ENCODE results near the gene SNAPC2.
"Not testable (repeated sequence)": the region's sequence is repeated elsewhere in the genome, so short reads cannot be mapped to it uniquely, and the experiment has no call there.

SNAPC2 gene

GRCh38 chr19:7941895-7942596 is 21.9 kb downstream of the SNAPC2 start:
- DNase-seq = no peak

- DNase-seq = no peak
These were observed 22.9 kb downstream of the SNAPC2 start for GRCh38 chr19:7942981-7943443.

GRCh38 chr19:7943444-7944176 is 23.5 kb downstream of the SNAPC2 start, which contains the start of gene TIMM44:
TSS of gene TIMM44 (minus strand) at chr19:7943666. CDS start at chr19:7943651, 15 bp downstream.
- DNase-seq = peak; percentile 98 to 99

GRCh38 chr19:7944177-7944761 is 24.1 kb downstream of the SNAPC2 start:
- DNase-seq = peak; percentile 92 to 95

GRCh38 chr19:7947939-7948338 is 27.8 kb downstream of the SNAPC2 start:
- DNase-seq = no peak

GRCh38 chr19:7953060-7953459 is 32.9 kb downstream of the SNAPC2 start:
- DNase-seq = no peak

DNA sequence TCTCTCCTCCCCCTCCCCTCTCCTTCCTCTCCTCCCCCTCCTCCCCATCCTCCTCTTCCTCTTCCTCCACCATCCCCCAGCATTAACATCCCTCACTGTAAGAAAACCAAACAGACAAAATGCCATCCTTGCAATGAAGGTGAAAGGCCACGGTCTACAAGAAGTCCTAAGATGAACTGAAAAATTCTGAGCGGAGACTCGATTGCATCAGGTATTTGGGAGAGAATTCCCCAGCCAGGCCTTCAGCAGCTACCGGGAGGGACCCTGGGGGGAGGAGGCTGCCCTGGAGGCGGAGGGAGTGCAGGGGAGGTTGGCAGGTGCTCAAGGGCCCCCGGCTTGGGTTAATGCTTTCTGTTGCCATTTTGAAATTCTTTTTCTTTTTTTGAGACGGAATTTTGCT is 33.4 kb downstream of the SNAPC2 start:
- DNase-seq = no peak

DNA sequence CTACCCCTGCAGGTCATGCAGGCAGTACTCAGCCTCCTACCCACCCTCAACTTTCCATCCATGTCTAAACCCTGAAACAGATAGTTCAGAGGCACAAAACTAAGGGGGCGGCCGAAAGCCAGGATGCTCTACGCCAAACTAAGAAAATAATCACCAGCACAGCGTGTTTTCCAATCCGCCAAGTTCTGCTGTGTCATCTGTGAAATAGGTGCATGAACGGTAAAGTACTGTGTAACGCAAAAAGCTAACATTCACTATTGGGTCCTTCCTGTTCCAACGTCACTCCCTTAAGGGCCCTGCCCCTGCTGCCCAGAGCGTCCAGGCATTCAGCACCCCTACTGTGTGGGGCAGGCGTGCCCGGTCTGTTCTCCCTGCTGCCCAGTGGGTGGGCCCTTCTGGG is 35.6 kb downstream of the SNAPC2 start:
- no peak for DNase-seq

DNA sequence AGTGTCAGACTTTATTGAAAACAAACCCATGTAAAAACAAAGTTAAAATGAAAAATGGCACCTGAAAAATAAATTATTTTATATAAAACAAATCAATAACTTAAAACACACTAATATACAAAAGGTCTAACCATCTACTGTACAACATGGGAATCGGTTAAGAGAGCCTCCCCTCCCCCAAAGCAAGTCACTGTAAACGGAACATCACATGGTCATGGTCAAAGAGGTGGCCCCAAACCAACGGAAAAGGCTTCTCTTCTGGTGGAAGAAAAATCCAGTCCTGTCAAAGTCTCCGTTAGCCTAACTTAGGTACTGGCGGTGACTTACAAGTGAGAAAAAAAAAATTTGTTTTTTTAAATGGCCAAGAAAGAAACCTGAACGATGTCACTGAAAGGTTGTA is 39.1 kb downstream of the SNAPC2 start:
- no peak for DNase-seq

- DNase-seq = not testable (repeated sequence)
These were observed 40.9 kb downstream of the SNAPC2 start for GRCh38 chr19:7961082-7961481.

DNA sequence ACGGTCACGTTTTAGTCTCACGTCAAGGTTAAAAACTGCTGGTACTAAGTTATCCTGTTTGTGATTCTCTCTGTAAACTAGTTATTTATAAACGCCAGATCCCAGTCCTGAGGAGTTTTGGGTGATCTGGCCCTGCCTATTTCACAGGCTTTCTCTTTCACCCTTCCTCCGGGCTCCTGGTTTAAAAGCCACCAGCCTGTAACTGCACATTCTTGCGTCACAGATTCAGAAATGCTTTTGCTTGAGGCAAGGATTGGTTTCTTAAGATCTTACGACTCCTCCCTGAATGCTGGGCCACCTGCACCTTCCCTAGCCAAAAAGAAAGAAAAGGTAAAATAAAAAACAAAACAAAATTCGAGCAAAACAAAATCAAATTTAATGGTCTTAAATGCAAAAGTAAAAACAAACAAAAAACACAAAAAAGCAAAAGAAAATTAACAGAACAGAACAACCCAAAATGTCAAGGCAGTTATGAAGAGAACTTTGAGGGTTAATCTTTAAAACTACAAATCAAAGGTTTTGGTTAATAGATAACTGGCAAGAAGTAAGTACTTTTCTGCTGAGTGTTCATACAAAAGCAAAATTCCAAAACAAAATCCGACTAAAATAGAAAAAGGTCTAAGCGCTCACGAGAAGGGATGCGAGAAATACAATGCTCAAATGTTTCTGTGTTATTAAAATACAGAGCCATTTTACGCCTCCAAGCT is 41.9 kb downstream of the SNAPC2 start:
- DNase-seq = no peak

DNA sequence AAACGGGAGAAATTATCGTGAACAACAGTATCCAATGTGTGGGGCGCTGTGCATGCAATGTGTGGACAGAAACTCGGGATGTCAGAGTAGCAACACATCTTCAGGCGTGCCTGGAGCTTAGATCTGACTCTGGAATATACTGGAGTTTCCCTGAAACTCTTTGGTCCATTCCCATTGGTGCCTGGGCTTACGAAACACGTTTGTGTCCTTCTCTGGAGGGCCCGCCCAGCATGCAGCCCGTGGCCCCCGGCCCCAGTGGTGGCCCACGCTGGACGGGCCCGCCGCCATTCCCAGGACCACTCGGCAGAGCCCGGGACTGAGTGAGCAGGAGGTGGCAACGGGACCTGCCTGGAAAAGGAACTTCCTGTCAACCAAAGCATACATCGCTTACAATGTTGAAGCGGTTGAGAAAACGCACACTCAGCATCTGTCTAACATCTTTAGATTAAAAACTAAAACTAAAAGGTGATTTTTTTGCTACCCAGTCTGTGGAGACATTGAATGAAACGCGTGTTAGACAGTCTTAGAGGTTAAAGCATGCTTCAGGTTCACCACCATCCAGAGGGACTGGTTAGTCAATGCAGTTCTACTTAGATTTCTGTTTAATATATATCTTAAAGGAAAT is 42.6 kb downstream of the SNAPC2 start:
- DNase-seq = no peak

GRCh38 chr19:7963566-7963965 is 43.4 kb downstream of the SNAPC2 start:
- DNase-seq = no peak

GRCh38 chr19:7965259-7965841 is 45.2 kb downstream of the SNAPC2 start:
- no peak for DNase-seq

DNA sequence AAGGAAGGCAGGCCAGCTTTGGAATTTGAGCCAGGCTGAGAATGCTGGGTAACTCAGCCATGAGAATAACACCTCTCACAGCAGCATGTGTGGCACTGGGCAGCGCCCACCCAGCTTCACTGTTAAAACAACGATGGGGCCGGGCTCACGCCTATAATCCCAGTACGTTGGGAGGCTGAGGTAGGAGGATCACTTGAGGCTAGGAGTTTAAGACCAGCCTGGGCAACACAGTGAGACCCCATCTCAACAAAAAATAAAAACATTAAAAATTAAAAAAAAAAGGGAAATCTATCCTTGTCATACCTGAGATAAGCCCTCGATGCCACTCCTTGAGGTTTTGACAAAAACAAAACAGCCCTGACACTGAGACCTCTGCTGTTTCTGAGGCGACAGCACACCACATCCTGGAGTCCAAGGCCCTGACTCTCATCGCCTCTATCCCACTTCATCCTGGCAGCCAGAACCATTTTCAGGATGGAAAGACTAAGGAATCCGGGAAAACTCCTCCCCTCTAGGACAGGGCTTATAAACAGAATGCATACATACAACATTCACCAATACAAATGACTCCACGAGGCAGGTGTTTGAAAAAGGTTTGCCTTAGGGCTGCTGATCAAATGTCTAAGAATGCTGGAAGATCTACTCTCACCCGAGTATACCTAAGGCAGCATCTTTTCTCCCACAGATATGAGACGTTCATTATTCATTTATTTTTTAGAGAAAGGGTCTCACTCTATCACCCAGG is 46.0 kb downstream of the SNAPC2 start:
- DNase-seq = no peak

- DNase-seq = no peak
These were observed 48.1 kb downstream of the SNAPC2 start for GRCh38 chr19:7968008-7968795.

GRCh38 chr19:7968796-7969554 is 48.8 kb downstream of the SNAPC2 start:
- DNase-seq = no peak

- DNase-seq = no peak
These were observed 49.4 kb downstream of the SNAPC2 start for GRCh38 chr19:7969555-7969939.

DNA sequence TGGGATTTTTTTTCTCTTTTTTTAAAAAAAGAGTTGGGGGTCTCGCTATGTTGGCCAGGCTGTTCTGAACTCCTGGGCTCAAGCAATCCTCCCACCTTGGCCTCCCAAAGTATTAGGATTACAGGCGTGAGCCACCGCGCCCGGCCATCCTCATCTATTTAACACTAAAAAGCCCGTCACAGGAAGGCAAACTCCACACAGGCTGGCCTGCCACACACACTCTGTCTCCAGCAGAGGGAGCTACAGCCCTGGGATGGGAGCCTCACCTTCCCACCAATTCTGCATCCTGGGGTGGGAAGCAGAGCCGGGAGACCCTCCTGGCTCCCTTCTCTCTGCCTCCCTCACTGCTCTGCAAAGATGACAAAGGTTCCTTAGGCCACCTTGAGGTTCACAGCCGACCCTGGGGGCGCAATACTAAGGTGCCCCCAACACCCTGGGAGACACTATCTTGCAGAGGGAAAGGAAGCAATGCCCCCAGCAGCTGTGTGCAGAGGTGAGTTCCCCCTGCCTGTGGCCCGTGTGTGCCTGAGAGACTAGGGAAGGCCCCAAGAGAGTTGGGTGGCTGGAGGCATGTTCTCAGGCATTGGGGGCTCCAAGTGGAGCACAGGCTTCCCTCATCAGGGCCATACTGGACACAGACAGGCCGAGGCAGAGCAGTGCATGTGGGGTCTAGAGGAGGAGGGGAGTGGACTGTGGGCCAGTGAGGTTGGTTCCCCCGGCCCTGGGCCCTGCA is 50.7 kb downstream of the SNAPC2 start:
- peak; percentile 41 to 50 for DNase-seq

All from activated T-cell treated with anti-CD3 and anti-CD28 coated beads, Interleukin-2, amount 50 U/mL, for 48 hours (primary cell).